SU-DHL-6 (cell line): ENCODE measurements around the gene CDH23.

Source experiments
- EZH2phosphoT487 ChIP-seq: fragments of 200-600 bp; sonication (generic), shearing (Covaris generic); conservative IDR thresholded peaks from 2 replicates; pipeline ENCODE4 v1.6.1; 2018; ENCODE audit warnings: mild to moderate bottlenecking, antibody characterized with exemption, low read length, moderate library complexity, mixed read lengths
- TF ChIP-seq, protein P1 (sequence below): fragments of 200-600 bp; sonication (generic); IDR thresholded peaks from one replicate; pipeline ENCODE4 v1.5.1; 2017; ENCODE audit warnings: antibody characterized with exemption, mild to moderate bottlenecking, low read length, moderate library complexity; ENCODE audit not compliant: insufficient read depth, poor library complexity, severe bottlenecking

DNA sequence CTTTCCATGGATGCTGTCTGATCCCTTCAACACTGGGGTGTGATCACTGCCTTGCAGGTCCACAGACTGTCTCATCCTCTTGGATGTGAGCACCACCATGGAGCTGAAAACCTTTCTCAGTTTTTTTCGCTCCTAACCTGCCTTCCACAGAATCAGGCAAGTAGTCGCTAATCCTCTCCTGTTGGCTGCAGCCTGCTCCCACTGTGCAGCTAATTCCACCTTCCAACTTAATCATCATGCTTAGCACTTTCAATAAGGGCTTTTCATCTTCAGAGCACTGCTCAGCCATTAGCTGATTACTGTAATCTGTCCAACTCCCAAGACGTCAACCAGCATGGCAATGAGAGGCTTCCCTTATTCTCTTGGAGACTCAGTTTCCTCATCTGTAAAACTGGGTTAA is 15.1 kb upstream of the CDH23 start:
- TF ChIP-seq, protein P1, sequence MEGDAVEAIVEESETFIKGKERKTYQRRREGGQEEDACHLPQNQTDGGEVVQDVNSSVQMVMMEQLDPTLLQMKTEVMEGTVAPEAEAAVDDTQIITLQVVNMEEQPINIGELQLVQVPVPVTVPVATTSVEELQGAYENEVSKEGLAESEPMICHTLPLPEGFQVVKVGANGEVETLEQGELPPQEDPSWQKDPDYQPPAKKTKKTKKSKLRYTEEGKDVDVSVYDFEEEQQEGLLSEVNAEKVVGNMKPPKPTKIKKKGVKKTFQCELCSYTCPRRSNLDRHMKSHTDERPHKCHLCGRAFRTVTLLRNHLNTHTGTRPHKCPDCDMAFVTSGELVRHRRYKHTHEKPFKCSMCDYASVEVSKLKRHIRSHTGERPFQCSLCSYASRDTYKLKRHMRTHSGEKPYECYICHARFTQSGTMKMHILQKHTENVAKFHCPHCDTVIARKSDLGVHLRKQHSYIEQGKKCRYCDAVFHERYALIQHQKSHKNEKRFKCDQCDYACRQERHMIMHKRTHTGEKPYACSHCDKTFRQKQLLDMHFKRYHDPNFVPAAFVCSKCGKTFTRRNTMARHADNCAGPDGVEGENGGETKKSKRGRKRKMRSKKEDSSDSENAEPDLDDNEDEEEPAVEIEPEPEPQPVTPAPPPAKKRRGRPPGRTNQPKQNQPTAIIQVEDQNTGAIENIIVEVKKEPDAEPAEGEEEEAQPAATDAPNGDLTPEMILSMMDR, result no peak
- TF ChIP-seq EZH2phosphoT487, result no peak
